DOHH2 (cell line): Measurements from ENCODE around the gene MOB1A.

ENCODE experiments used
- H3F3A ChIP-seq: fragments of 200-600 bp; sonication (generic), shearing (Covaris generic); 2 replicates; pipeline ENCODE4 v1.6.0; 2016; ENCODE audit warnings: antibody characterized with exemption, mild to moderate bottlenecking; ENCODE audit not compliant: control insufficient read depth, insufficient read depth
- H3K27ac ChIP-seq: fragments of 200-600 bp; sonication (generic); 2 replicates; pipeline ENCODE4 v1.5.1; 2014; ENCODE audit warnings: low read depth, mild to moderate bottlenecking, low read length, moderate library complexity
- H3K27me3 ChIP-seq: fragments of 200-600 bp; sonication (generic); 2 replicates; pipeline ENCODE4 v1.6.1; 2014; ENCODE audit warnings: mild to moderate bottlenecking, low read length, mixed read lengths; ENCODE audit not compliant: control insufficient read depth
- H3K36me3 ChIP-seq: fragments of 200-600 bp; sonication (generic); 2 replicates; pipeline ENCODE4 v1.6.1; 2014; ENCODE audit warnings: mild to moderate bottlenecking, low read length, moderate library complexity, mixed read lengths; ENCODE audit not compliant: control insufficient read depth
- H3K4me1 ChIP-seq: fragments of 200-600 bp; sonication (generic); 2 replicates; pipeline ENCODE4 v1.6.1; 2014; ENCODE audit warnings: mild to moderate bottlenecking, low read length, mixed read lengths; ENCODE audit not compliant: control insufficient read depth
- H3K4me2 ChIP-seq: fragments of 200-600 bp; sonication (generic); 2 replicates; pipeline ENCODE4 v1.6.0; 2014; ENCODE audit warnings: mild to moderate bottlenecking, low read length, moderate library complexity
- H3K4me3 ChIP-seq: fragments of 200-600 bp; sonication (generic); 2 replicates; pipeline ENCODE4 v1.5.1; 2014; ENCODE audit warnings: mild to moderate bottlenecking, low read length, mixed read lengths
- H3K79me2 ChIP-seq: fragments of 200-600 bp; sonication (generic); 2 replicates; pipeline ENCODE4 v1.6.1; 2014; ENCODE audit warnings: mild to moderate bottlenecking, low read length, mixed read lengths; ENCODE audit not compliant: control insufficient read depth
- H3K9me2 ChIP-seq: fragments of 200-600 bp; sonication (generic); replicated peaks from 2 replicates; pipeline ENCODE4 v1.6.1; 2014; ENCODE audit warnings: mild to moderate bottlenecking, low read length, mixed read lengths; ENCODE audit not compliant: control insufficient read depth
- H3K9me3 ChIP-seq: fragments of 200-600 bp; sonication (generic); 2 replicates; pipeline ENCODE4 v1.6.1; 2014; ENCODE audit warnings: antibody characterized with exemption, low read length, mixed read lengths; ENCODE audit not compliant: control insufficient read depth, insufficient read depth
- H4K20me1 ChIP-seq: fragments of 200-600 bp; sonication (generic); 2 replicates; pipeline ENCODE4 v1.6.0; 2014; ENCODE audit warnings: low read depth, mild to moderate bottlenecking, antibody characterized with exemption, low read length, moderate library complexity; ENCODE audit not compliant: control insufficient read depth, insufficient read depth
- EZH2phosphoT487 ChIP-seq: fragments of 200-600 bp; sonication (generic); IDR thresholded peaks from 2 replicates; pipeline ENCODE4 v1.6.1; 2017; ENCODE audit warnings: borderline replicate concordance, mild to moderate bottlenecking, antibody characterized with exemption, low read length, moderate library complexity, mixed read lengths
- TF ChIP-seq, protein P1 (sequence below): fragments of 200-600 bp; sonication (generic); IDR thresholded peaks from one replicate; pipeline ENCODE4 v1.5.1; 2014; ENCODE audit warnings: antibody characterized with exemption, mild to moderate bottlenecking, low read depth, low read length; ENCODE audit not compliant: poor library complexity, severe bottlenecking

MOB1A gene

GRCh38 chr2:74168739-74169138, 9.9 kb downstream of the MOB1A start:
- H3F3A ChIP-seq, result peaks cover 11% of the 10 kb centered on the region
- H3K4me1 ChIP-seq, result peaks cover 4% of the 10 kb centered on the region; the same call in 1 of the 2 replicates
- no peaks in the 10 kb centered on the region for H3K27me3 ChIP-seq
- H3K36me3 ChIP-seq, result peaks cover 90% of the 10 kb centered on the region
- no peak overlapping the region for H3K4me3 ChIP-seq
- peaks cover 2% of the 10 kb centered on the region for H4K20me1 ChIP-seq
- peaks cover 97% of the 10 kb centered on the region for H3K79me2 ChIP-seq
- no peak overlapping the region for H3K4me2 ChIP-seq
- H3K27ac ChIP-seq, result no peak overlapping the region
- no peaks in the 10 kb centered on the region for H3K9me3 ChIP-seq
- no peaks in the 10 kb centered on the region for H3K9me2 ChIP-seq
- TF ChIP-seq, protein P1, sequence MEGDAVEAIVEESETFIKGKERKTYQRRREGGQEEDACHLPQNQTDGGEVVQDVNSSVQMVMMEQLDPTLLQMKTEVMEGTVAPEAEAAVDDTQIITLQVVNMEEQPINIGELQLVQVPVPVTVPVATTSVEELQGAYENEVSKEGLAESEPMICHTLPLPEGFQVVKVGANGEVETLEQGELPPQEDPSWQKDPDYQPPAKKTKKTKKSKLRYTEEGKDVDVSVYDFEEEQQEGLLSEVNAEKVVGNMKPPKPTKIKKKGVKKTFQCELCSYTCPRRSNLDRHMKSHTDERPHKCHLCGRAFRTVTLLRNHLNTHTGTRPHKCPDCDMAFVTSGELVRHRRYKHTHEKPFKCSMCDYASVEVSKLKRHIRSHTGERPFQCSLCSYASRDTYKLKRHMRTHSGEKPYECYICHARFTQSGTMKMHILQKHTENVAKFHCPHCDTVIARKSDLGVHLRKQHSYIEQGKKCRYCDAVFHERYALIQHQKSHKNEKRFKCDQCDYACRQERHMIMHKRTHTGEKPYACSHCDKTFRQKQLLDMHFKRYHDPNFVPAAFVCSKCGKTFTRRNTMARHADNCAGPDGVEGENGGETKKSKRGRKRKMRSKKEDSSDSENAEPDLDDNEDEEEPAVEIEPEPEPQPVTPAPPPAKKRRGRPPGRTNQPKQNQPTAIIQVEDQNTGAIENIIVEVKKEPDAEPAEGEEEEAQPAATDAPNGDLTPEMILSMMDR, result no peak
- no peak for TF ChIP-seq EZH2phosphoT487

DNA sequence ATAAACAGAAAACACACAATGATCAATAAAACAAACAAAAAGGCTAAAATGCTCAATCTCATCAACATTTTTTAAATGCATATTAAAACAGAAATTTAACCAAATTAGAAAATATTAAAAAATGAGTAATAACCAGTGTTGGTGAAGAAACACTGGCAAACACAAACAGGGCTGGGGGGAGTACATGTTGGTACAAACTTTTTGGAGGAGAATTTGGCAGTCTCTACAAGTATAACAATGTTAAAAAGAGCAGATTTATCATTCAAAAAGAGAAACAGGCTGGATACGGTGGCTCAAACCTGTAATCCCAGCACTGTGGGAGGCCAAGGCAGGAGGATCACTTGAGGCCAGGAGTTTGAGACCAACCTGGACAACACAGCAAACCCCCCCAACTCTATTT, 13.9 kb downstream of the MOB1A start:
- TF ChIP-seq, protein P1, result no peak
- no peak for TF ChIP-seq EZH2phosphoT487
- no peak overlapping the region for H3K27ac ChIP-seq
- H3K4me3 ChIP-seq, result no peak overlapping the region
- H3K9me3 ChIP-seq, result no peaks in the 10 kb centered on the region
- H3K4me2 ChIP-seq, result no peak overlapping the region
- peaks cover 99% of the 10 kb centered on the region for H3K36me3 ChIP-seq
- peaks cover 2% of the 10 kb centered on the region for H4K20me1 ChIP-seq
- H3K79me2 ChIP-seq, result peaks cover 93% of the 10 kb centered on the region
- no peaks in the 10 kb centered on the region for H3K9me2 ChIP-seq
- peaks cover 11% of the 10 kb centered on the region for H3F3A ChIP-seq
- no peaks in the 10 kb centered on the region for H3K27me3 ChIP-seq
- H3K4me1 ChIP-seq, result no peaks in the 10 kb centered on the region

- Histone ChIP-seq H3K27me3 (no peaks in the 10 kb centered on the region), H3K9me2 (no peaks in the 10 kb centered on the region), H3K27ac (no peak overlapping the region), H4K20me1 (peaks cover 2% of the 10 kb centered on the region; the same call in 1 of the 2 replicates), H3K4me2 (no peak overlapping the region), H3K9me3 (no peaks in the 10 kb centered on the region), H3K4me1 (no peaks in the 10 kb centered on the region), H3K4me3 (no peak overlapping the region), H3K79me2 (peaks cover 86% of the 10 kb centered on the region), H3F3A (peaks cover 5% of the 10 kb centered on the region), H3K36me3 (peaks cover 99% of the 10 kb centered on the region)
- no peak for TF ChIP-seq EZH2phosphoT487
- TF ChIP-seq, protein P1, result no peak
These were observed 15.7 kb downstream of the MOB1A start for GRCh38 chr2:74162951-74163350.
